HepG2 (cell line): Measurements from ENCODE around the gene JPH4. TPM values are rescaled to one million over a fixed set of nuclear protein-coding genes. Genes with fewer than 3 reads are reported as not detected.

Experiments used
- DNMT3B ChIP-seq: conservative IDR thresholded peaks from 2 replicates; pipeline ENCODE4 v1.6.1; 2016; ENCODE audit warnings: missing biosample characterization, control low read depth
- HOXD1 ChIP-seq: sonication (generic); formaldehyde crosslinking; IDR thresholded peaks from 2 replicates; pipeline ENCODE4 v1.5.0; 2020; ENCODE audit warnings: missing genetic modification reagents
- ISL2 ChIP-seq: sonication (generic); formaldehyde crosslinking; IDR thresholded peaks from 2 replicates; pipeline ENCODE4 v1.5.0; 2020; ENCODE audit warnings: missing genetic modification reagents
- NONO ChIP-seq, 2 experiments: fragments of 450-650 bp in 1 of 2; sonication (generic) in 1 of 2; formaldehyde crosslinking in 1 of 2; IDR thresholded peaks in 1 of 2; conservative IDR thresholded peaks in 1 of 2; 2 replicates each; pipeline versions ENCODE4 v1.6.1 to v1.8.0; 2017 to 2022; ENCODE audit warnings: mild to moderate bottlenecking in 1 of 2, missing genetic modification reagents in 1 of 2, moderate library complexity in 1 of 2
- RAD21 ChIP-seq: fragments of 450-650 bp; formaldehyde crosslinking; IDR thresholded peaks from 2 replicates; pipeline ENCODE4 v1.5.0; 2020; ENCODE audit warnings: mild to moderate bottlenecking
- SP2 ChIP-seq: sonication (generic); formaldehyde crosslinking; IDR thresholded peaks from 2 replicates; pipeline ENCODE4 v1.5.1; 2020; ENCODE audit warnings: mild to moderate bottlenecking, missing genetic modification reagents
- SP4 ChIP-seq: sonication (generic); formaldehyde crosslinking; IDR thresholded peaks from 2 replicates; pipeline ENCODE4 v1.8.1; 2023; ENCODE audit warnings: mild to moderate bottlenecking, missing genetic modification reagents
- ZNF552 ChIP-seq: sonication (generic); formaldehyde crosslinking; IDR thresholded peaks from 2 replicates; pipeline ENCODE4 v1.9.0; 2022; ENCODE audit warnings: missing genetic modification reagents, mild to moderate bottlenecking, borderline replicate concordance
- ZNF687 ChIP-seq: sonication (generic); formaldehyde crosslinking; IDR thresholded peaks from 2 replicates; pipeline ENCODE4 v1.5.1; 2020; ENCODE audit warnings: mild to moderate bottlenecking, missing genetic modification reagents, moderate library complexity
- ZSCAN29 ChIP-seq: sonication (generic); formaldehyde crosslinking; conservative IDR thresholded peaks from 2 replicates; pipeline ENCODE4 v1.4.0; 2020; ENCODE audit warnings: mild to moderate bottlenecking, missing genetic modification reagents
- polyA plus RNA-seq, 8 experiments: library from polyadenylated mRNA; depleted of rRNA in 3 of 8; stranded (reverse) in 7 of 8; unstranded in 1 of 8; fragments of >200 nt; fragmentation: Illumina TruSeq in 4 of 8; extraction: Trizol in 4 of 8; gene quantifications; 2 replicates each; pipeline versions ENCODE4 v1.2.1 to v1.2.3, GENCODE V29; 2011 to 2016; ENCODE audit warnings: low read depth in 4 of 8, missing spikeins in 1 of 8, mixed read lengths in 1 of 8; ENCODE audit not compliant: insufficient read depth in 1 of 8
- total RNA-seq, 5 experiments: library from RNA; depleted of rRNA; stranded (reverse); fragments of >200 nt; fragmentation: Illumina TruSeq; extraction: Trizol; gene quantifications; 2 replicates each; pipeline ENCODE4 v1.2.3, GENCODE V29; 2016; ENCODE audit warnings: low read depth in 1 of 5
- TF ChIP-seq, protein P1 (sequence below): sonication (generic); formaldehyde crosslinking; IDR thresholded peaks from 2 replicates; pipeline ENCODE4 v1.4.0; 2020; ENCODE audit warnings: mild to moderate bottlenecking, missing genetic modification reagents

JPH4 gene
- total and polyA plus RNA-seq, 2 of the 13 experiments (the other 11 are each of a cell fraction or from before 2014, with no cell fraction given), result 0.08 to 0.22 TPM

DNA sequence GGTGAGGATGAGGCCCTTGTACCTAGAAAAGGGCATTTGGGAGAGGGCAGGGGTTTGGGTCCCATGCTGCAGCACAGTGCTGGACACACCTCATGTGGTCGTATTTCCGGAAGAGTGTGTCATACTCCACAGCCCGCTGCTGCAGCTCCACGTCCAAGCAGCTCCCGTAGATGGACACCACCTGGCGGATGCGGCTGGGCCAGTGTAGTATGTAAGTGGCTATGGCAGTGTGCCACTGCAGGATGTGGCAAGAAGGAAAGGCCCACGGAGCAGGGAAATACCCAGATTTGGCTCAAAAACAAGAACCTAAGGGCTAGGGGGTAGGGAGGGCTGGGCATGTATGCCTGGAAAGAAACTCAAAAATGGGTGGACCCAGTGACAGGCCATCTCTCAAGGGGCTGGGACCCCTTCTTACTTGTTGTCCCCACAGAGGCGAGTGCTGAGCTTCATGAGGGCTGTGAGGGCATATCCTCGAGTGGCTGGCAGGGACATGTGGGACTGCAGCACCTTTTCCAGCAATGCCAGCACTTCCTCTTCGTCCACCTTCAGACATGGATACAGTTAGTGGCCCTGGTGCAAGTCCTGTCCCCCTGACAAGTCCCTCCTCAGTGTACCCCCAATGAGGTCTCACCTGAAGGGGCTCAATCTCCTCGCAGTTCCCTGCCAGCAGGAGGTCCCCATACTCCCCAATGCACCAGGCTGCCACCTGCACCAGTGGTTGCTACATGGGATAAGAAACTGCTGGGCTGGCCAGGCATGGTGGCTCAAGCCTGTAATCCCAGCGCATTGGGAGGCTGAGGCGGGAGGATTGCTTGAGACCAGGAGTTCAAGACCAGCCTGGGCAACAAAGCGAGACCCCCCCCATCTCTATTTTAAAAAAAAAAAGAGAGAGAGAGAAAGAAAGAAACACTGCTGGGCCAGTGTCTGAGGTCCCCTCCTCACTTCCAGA lies 16.4 kb downstream of the JPH4 start (continued):
- TF ChIP-seq, protein P1, sequence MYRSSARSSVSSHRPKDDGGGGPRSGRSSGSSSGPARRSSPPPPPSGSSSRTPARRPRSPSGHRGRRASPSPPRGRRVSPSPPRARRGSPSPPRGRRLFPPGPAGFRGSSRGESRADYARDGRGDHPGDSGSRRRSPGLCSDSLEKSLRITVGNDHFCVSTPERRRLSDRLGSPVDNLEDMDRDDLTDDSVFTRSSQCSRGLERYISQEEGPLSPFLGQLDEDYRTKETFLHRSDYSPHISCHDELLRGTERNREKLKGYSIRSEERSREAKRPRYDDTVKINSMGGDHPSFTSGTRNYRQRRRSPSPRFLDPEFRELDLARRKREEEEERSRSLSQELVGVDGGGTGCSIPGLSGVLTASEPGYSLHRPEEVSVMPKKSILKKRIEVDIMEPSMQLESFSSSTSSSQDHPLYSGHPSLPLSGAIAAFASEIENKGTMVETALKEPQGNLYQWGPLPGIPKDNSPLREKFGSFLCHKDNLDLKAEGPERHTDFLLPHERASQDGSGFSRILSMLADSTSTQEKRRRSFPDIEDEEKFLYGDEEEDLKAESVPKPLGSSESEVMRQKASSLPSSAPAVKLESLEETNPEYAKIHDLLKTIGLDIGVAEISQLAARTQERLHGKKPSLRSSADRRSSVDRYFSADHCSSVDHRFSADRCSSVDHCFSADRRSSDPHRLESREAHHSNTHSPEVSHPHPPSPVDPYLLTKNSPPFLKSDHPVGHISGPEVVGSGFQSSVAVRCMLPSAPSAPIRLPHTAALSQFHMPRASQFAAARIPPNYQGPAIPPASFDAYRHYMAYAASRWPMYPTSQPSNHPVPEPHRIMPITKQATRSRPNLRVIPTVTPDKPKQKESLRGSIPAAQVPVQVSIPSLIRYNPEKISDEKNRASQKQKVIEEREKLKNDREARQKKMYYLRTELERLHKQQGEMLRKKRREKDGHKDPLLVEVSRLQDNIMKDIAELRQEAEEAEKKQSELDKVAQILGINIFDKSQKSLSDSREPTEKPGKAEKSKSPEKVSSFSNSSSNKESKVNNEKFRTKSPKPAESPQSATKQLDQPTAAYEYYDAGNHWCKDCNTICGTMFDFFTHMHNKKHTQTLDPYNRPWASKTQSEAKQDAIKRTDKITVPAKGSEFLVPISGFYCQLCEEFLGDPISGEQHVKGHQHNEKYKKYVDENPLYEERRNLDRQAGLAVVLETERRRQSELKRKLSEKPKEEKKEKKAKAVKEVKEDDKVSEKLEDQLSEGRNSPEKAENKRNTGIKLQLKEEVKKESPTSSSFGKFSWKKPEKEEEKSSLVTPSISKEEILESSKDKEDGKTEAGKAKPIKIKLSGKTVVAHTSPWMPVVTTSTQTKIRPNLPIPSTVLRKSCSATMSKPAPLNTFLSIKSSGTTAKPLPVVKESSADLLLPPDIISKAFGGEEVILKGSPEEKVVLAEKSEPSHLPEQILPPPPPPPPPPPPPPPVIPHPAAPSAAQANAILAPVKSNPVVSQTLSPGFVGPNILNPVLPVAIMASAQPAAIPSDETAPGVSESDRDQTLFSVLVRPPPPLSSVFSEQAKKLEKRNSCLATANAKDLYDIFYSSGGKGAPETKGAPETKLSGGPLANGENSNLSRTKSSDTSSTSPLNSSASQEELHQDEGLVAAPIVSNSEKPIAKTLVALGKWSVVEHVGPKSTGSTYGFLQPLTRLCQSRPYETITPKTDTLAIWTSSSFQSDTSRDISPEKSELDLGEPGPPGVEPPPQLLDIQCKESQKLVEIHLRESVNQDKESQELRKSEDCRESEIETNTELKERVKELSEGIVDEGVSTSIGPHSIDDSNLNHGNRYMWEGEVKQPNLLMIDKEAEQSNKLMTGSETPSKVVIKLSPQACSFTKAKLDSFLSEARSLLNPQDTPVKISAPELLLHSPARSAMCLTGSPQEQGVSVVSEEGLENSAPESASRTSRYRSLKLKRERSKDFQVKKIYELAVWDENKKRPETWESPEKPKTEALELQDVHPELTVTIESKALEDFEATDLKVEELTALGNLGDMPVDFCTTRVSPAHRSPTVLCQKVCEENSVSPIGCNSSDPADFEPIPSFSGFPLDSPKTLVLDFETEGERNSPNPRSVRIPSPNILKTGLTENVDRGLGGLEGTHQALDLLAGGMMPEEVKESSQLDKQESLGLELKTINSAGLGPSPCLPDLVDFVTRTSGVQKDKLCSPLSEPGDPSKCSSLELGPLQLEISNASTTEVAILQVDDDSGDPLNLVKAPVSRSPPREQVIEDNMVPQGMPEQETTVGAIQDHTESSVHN (CRISPR knock-in tag), result peak; percentile 45; the same call in 1 of the 2 replicates
- TF ChIP-seq SP2 (CRISPR knock-in tag), result peak; percentile 50; the same call in 1 of the 2 replicates
- TF ChIP-seq HOXD1, result no peak
- TF ChIP-seq ZNF552, result 0 out of 2 replicates have a peak, but pooled peaks have one; percentile 81
- TF ChIP-seq RAD21 (CRISPR knock-in tag), result no peak
- no peak for TF ChIP-seq SP4 (CRISPR knock-in tag)
- TF ChIP-seq ISL2, result no peak
- TF ChIP-seq NONO (IDR thresholded peaks at IDR 0.05), result no peak
- TF ChIP-seq NONO (CRISPR knock-in tag; conservative IDR thresholded peaks at IDR 0.05), result peak; percentile 41; the same call in 1 of the 2 replicates
- no peak for TF ChIP-seq DNMT3B
- 0 out of 2 replicates have a peak, but pooled peaks have one; percentile 32 for TF ChIP-seq ZNF687 (CRISPR knock-in tag)
- peak; percentile 56; the same call in 1 of the 2 replicates for TF ChIP-seq ZSCAN29
